ENCODE results near the gene KHDRBS2.

GRCh38 chr6:61887423-61887822 is 398.6 kb downstream of the KHDRBS2 start:
- TF ChIP-seq CTCF (conservative IDR thresholded peaks at IDR 0.05; ENCODE audit: low read depth, low read length) = no peak
- TF ChIP-seq POLR2A (IDR thresholded peaks at IDR 0.05; ENCODE audit: low read depth, low read length) = no peak
- TF ChIP-seq CEBPB (IDR thresholded peaks at IDR 0.05; ENCODE audit: low read depth, low read length) = no peak
- no peak for TF ChIP-seq MXI1 (IDR thresholded peaks at IDR 0.05; ENCODE audit: borderline replicate concordance, low read depth, low read length)
- no peak for TF ChIP-seq FOS (IDR thresholded peaks at IDR 0.05; ENCODE audit: low read depth, low read length)
- TF ChIP-seq MAZ (IDR thresholded peaks at IDR 0.05; ENCODE audit: borderline replicate concordance, low read depth, low read length) = no peak
- no peak for TF ChIP-seq SMC3 (IDR thresholded peaks at IDR 0.05; ENCODE audit: low read depth, low read length)

Data from IMR-90 (cell line).